GM19239 (cell line): ENCODE data around the gene SLX4IP.

ENCODE experiments used
- DNase-seq: peaks from one replicate; pipeline ENCODE4 v3.0.0; 2011; ENCODE audit warnings: low spot score; ENCODE audit not compliant: insufficient read length
- FAIRE-seq: peaks from 2 replicates; lab custom pipeline; 2011; peaks lifted over from hg19 to GRCh38; lab: Jason Lieb, UNC

Gene SLX4IP

GRCh38 chr20:10462516-10462915 is 27.4 kb downstream of the SLX4IP start:
- peak; percentile 49 for FAIRE-seq
- DNase-seq: no peak

DNA sequence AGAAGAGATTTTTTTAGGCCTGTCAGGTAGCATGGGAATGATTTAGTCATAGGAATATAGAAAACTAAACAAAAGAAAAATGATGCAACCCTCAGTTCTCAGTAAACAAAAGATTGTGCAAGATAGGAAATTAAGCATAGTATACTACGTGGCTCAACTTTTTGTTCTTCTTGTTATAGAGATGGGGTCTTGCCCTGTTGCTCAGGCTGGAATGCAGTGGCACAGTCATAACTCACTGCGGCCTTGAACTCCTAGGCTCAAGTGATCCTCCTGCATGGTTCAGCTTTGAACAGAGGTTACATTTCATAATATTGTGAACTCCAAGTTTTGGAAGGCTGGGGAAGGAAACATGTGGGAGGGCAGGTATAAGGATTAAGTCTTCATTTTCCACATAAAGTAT is 28.5 kb downstream of the SLX4IP start:
- no peak for FAIRE-seq
- no peak for DNase-seq

DNA sequence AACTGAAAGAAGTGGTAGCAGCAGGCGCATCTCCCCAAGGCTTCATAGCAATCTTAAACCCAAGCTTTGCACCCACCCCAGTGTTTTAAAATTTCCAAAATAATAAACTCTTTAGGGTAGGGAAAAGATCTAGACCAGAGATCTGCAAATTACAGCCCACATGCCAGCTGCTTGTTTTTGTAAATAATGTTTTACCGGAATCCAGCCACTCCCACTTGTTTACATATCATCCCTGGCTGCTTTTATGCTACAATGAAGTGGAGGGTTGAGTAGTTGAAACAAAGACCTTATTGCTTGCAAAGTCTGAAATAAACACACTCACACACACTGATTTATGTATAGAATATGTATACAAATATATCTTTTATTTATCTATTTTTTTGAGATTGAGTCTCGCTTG is 30.0 kb downstream of the SLX4IP start:
- DNase-seq: no peak
- FAIRE-seq: no peak

GRCh38 chr20:10466325-10466724 is 31.2 kb downstream of the SLX4IP start:
- FAIRE-seq: no peak

DNA sequence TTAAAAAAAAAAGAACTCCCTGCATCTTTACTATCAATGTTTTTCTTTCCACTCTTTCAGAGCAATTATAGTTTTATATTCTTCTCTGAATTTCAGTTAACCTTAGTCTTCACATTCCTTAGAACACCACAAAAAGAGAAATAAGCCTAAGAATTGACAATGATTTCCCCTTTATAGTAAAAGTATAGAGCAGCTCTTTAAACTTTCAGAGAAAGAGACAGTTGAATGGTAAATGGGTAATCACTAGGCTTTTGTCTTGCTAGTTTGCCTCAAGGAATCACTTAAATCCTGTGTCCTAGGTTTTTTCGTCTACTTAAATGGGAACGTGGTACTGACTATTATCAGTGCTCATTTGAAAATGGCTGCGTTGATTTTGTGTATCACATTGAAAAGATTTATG is 31.8 kb downstream of the SLX4IP start:
- no peak for FAIRE-seq
- no peak for DNase-seq

More at GRCh38 chr20:10466325-10466724, 31.2 kb downstream of the SLX4IP start:
- no peak for DNase-seq

- FAIRE-seq (peak; percentile 47), DNase-seq (no peak)
Measured at GRCh38 chr20:10467681-10468339, 32.7 kb downstream of the SLX4IP start.

DNA sequence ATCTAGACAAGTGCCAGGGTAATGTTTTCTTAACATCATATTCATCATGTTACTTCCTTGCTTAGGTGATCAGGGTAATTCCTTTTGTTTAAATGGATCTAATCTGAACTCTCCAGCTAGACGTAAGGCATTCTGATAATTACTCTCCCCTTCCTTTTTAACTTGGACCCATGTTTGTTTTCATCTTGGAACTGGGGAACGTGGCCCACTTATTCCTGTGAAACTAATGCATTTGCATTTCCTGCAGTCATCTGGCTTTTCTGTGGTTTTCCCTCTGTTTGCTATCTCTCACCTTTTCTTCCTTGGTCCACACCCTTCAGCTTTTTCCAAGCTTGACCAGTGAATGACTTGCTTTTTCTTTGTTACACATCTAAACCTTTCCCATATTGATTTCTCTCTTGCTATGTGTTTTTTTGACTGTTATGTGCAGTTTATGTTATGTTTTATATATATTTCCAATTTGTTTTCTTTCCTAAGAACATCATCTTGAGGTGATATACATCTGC is 33.3 kb downstream of the SLX4IP start:
- peak; percentile 64 for FAIRE-seq
- DNase-seq: no peak

- DNase-seq: no peak
- FAIRE-seq: no peak
Measured at GRCh38 chr20:10469056-10469455, 34.0 kb downstream of the SLX4IP start.

DNA sequence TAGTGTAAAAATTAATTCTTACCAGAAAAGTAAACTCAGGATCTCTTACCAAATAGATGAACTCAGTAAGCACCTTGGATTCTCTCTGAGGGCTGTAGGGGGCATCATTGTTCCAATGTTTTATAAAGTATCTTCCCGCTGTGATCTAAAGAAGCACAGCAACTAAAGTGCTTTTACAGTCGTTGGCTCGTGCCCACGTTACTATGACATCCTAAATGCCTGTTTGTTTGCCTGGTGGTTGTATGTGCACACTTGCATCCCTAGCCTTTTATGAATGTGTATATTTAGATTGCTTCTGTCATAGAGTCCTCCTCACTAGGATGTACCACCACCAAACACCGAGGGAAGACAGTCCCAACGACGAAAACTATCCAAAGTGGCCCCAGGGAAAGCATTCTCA is 34.5 kb downstream of the SLX4IP start:
- FAIRE-seq (peak; percentile 33), DNase-seq (no peak)

DNA sequence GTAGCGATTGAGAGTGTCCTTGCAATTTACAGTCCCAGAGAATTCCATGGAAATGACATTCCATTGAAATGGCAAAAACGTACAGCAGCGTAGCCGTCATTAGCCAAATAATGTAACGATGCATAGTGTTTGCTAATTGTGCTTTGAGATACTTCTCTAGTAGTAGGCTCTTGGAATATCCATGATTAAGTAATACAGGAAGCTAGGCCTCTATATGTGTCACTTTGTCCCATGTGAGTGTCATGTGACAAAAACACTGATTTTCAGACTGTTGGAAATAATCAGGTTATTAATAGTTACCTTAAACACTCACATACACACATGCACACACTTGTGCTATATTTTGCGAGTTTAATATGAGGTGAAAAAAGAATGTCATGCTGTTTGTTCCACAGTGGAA is 35.2 kb downstream of the SLX4IP start:
- no peak for DNase-seq
- no peak for FAIRE-seq

- no peak for FAIRE-seq
Measured at GRCh38 chr20:10472871-10473270, 37.8 kb downstream of the SLX4IP start.

DNA sequence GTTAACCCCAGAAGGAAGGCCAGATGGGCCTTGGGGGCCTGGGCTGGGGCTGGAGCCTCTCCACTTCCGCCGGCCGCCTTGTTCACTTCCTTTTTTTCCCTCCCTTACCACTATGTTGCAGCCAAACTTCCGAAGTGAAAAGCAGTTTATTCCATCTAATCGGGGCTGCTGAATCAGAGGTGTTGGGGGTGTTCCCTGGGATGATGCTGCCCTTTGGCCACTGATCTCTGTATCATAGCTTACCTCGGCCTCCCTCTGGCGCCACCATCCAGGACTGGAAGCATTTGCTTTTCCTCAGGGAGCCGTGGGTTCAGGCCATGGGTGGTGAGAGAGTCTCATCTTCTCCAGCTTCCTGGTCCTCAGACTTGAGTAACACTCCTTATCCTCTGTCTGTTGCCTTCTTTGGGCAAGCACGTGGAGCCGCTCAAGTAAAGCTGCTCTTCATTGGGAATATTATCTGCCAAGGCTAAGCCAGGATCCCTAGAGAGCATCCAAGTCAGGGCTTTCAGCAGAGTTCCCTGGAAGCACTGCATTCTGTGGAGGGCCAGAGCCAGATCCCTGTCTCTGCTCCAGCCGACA is 39.6 kb downstream of the SLX4IP start:
- no peak for FAIRE-seq
- no peak for DNase-seq

More at GRCh38 chr20:10472871-10473270, 37.8 kb downstream of the SLX4IP start:
- DNase-seq: no peak

GRCh38 chr20:10475225-10475624 is 40.1 kb downstream of the SLX4IP start:
- FAIRE-seq: no peak

GRCh38 chr20:10476319-10476724 is 41.2 kb downstream of the SLX4IP start:
- DNase-seq (peak; percentile 16), FAIRE-seq (peak; percentile 84)

More at GRCh38 chr20:10475225-10475624, 40.1 kb downstream of the SLX4IP start:
- no peak for DNase-seq

- FAIRE-seq: no peak
- DNase-seq: no peak
Measured at GRCh38 chr20:10478205-10478604, 43.1 kb downstream of the SLX4IP start.

- FAIRE-seq (no peak), DNase-seq (no peak)
Measured at GRCh38 chr20:10478930-10479329, 43.8 kb downstream of the SLX4IP start.

GRCh38 chr20:10481676-10482075 is 46.6 kb downstream of the SLX4IP start:
- no peak for FAIRE-seq
- DNase-seq: no peak

DNA sequence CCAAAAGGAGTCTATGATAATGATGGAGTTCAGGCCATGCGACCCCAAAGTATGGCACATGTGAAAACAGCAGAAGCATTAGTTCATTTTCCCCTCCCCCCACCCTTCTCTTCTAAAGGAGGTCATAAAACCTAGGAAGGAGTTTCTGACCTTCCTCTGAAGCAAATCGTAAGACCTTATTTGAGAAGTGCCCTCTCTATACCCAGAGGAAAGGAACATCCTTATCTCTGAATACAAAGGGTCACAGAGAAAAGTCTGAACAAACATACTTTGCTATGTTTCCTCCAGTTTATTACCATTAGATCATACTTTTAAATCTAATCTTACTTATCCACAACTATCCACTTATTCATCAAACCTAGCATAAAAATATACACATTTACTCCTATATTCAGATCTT is 48.6 kb downstream of the SLX4IP start:
- DNase-seq (no peak), FAIRE-seq (no peak)

GRCh38 chr20:10487142-10488136 is 52.3 kb downstream of the SLX4IP start:
- FAIRE-seq: no peak
- no peak for DNase-seq

DNA sequence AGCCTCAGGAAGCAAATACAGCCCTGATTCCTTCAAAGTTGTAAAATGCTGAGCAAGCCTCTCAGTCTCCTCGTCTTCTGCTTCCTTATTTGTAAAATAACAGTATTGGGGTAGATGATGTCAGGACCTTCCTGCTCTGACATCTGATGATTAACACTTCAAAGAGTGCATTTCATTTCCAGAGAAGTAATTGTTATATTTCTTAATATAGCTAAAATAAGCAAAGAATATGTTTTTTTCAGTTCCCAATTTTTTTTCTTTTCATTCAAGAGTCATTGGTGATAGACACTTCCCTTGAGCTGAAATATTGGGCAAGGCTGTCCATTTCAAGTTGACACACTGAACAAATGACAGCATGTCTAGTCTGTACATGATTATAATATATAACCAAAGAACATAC is 53.4 kb downstream of the SLX4IP start:
- no peak for FAIRE-seq

DNA sequence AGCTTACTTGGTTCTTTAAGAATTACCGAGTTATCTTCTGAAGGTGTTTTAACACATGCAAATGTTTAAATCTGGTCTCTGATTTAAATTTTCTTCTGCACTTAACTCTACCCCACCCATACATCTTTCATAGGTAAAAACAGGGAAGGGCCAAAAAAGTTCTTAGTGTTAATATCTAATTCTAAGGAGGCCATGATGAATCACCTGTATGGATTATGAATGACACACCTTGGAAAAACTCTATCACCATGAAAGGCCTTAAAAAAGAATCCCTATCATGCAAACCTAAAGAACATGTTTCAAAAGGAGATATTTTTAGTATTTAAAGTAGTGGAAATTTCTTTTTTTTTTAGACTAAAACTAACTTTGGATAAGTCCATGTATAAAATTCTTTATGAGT is 54.7 kb downstream of the SLX4IP start:
- FAIRE-seq: no peak
- DNase-seq: no peak

More for the DNA sequence above, 53.4 kb downstream of the SLX4IP start:
- no peak for DNase-seq
